MCF 10A (cell line): ENCODE data around the gene PLEKHA1. TPM values are rescaled to one million over a fixed set of nuclear protein-coding genes. Genes with fewer than 3 reads are reported as not detected.

ENCODE experiments used
- BruUV-seq: library from RNA; stranded (reverse); fragments of 400-500 nt; replicated peaks from 2 replicates; lab custom pipeline; 2021; lab: Mats Ljungman, UMichigan
- CTCF ChIA-PET: fragments of 300-600 bp; sonication (Branson Sonifier 250); formaldehyde crosslinking; extraction: SDS; loops from one replicate; lab custom pipeline; 2021; ENCODE audit warnings: antibody characterized with exemption, inconsistent platforms; lab: Yijun Ruan, JAX
- POLR2A ChIA-PET: fragments of 300-600, 350-650 bp; sonication (Branson Sonifier 250); formaldehyde crosslinking; extraction: SDS; loops from one replicate; lab custom pipeline; 2020; ENCODE audit warnings: antibody characterized with exemption, inconsistent platforms; lab: Yijun Ruan, JAX
- DNase-seq: peaks from one replicate; pipeline ENCODE4 v3.0.0-alpha.2; 2018; ENCODE audit not compliant: unreplicated experiment
- H3K27ac Mint-ChIP-seq: one replicate; pipeline ENCODE4 v1.8.0; 2022; ENCODE audit warnings: mild to moderate bottlenecking, low read depth, mixed read lengths; ENCODE audit not compliant: unreplicated experiment
- H3K27me3 Mint-ChIP-seq: one replicate; pipeline ENCODE4 v1.8.0; 2022; ENCODE audit warnings: mixed read lengths; ENCODE audit not compliant: insufficient read depth, unreplicated experiment
- H3K36me3 Mint-ChIP-seq: one replicate; pipeline ENCODE4 v1.8.0; 2022; ENCODE audit warnings: mild to moderate bottlenecking, moderate library complexity, mixed read lengths; ENCODE audit not compliant: insufficient read depth, unreplicated experiment
- H3K4me1 Mint-ChIP-seq: one replicate; pipeline ENCODE4 v1.8.0; 2022; ENCODE audit warnings: mixed read lengths; ENCODE audit not compliant: insufficient read depth, unreplicated experiment
- H3K4me3 Mint-ChIP-seq: one replicate; pipeline ENCODE4 v1.8.0; 2022; ENCODE audit warnings: mild to moderate bottlenecking, moderate library complexity, mixed read lengths; ENCODE audit not compliant: unreplicated experiment
- H3K9me3 Mint-ChIP-seq: one replicate; pipeline ENCODE4 v1.8.0; 2022; ENCODE audit warnings: mixed read lengths; ENCODE audit not compliant: unreplicated experiment
- intact Hi-C: fragments of 100-400 bp; cut with micrococcal nuclease; formaldehyde crosslinking; loops from 2 replicates; pipeline ENCODE4 v1.14.1; 2022
- total RNA-seq: library from RNA; stranded (reverse); gene quantifications from 2 replicates; pipeline ENCODE4 v1.2.3, GENCODE V29; 2022
- TF ChIP-seq, protein P1 (sequence below): fragments of 200-600 bp; IDR thresholded peaks from one replicate; pipeline ENCODE4 v1.8.0; 2022; ENCODE audit warnings: antibody characterized with exemption, mild to moderate bottlenecking; ENCODE audit not compliant: unreplicated experiment

The PLEKHA1 gene
- total RNA-seq, 1 experiment from 2014 or later, result 55.8 TPM

DNA sequence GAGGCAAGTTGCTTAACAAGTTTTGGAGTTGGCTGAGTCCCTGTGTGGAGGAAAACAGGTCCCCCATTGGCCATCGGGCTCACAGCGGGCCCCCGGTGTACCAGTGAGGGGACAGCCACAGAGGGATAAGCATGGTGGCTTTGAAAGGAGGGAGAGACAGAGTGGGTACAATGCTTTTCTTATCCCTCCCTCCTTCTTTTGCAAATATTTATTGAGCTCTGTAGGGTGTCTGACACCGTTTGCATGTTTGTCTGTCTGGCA lies 89.7 kb downstream of the PLEKHA1 start:
- TF ChIP-seq, protein P1, sequence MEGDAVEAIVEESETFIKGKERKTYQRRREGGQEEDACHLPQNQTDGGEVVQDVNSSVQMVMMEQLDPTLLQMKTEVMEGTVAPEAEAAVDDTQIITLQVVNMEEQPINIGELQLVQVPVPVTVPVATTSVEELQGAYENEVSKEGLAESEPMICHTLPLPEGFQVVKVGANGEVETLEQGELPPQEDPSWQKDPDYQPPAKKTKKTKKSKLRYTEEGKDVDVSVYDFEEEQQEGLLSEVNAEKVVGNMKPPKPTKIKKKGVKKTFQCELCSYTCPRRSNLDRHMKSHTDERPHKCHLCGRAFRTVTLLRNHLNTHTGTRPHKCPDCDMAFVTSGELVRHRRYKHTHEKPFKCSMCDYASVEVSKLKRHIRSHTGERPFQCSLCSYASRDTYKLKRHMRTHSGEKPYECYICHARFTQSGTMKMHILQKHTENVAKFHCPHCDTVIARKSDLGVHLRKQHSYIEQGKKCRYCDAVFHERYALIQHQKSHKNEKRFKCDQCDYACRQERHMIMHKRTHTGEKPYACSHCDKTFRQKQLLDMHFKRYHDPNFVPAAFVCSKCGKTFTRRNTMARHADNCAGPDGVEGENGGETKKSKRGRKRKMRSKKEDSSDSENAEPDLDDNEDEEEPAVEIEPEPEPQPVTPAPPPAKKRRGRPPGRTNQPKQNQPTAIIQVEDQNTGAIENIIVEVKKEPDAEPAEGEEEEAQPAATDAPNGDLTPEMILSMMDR, result no peak
- POLR2A ChIA-PET, result interaction anchor here (15.0 kb wide), 1 partner anchor 26 kb away, joined by 291 read pairs; no protein-coding TSS in a partner anchor
- BruUV-seq, result no TSS peak
- intact Hi-C loops, result no loop called here
- Mint-ChIP-seq H3K4me1 (peaks cover 37% of the 10 kb centered on the region), H3K27me3 (no peaks in the 10 kb centered on the region), H3K4me3 (peak overlapping the region; percentile 56), H3K36me3 (peaks cover 30% of the 10 kb centered on the region), H3K27ac (no peak overlapping the region), H3K9me3 (no peaks in the 10 kb centered on the region)
- DNase-seq, result no peak
- CTCF ChIA-PET, result interaction anchor here (0.6 to 2.1 kb wide), 4 partner anchors 27 to 165 kb away, joined by 3 to 5 read pairs (median 4); no protein-coding TSS in a partner anchor

DNA sequence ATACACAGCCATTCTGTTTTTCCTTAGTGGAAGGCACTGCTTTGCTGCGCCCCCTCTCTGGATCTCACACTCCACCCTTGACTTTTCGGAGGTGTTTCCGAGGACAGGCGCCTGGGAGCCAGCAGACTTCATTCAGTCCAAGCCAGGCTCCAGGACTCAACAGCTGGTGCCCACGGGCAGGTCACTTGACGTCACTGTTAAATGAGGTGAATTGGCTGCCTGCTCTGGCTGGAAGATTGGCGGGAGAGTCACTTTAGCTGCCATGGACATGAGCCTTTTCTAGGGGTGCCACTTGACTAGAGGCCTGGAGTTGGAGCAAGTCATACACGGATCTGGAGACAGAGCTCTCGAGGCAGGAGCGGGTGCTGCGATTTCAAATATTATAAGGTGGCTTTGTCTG lies 90.1 kb downstream of the PLEKHA1 start:
- intact Hi-C loops, result no loop called here
- H3K27me3 Mint-ChIP-seq, result no peaks in the 10 kb centered on the region
- peaks cover 39% of the 10 kb centered on the region for H3K4me1 Mint-ChIP-seq
- H3K9me3 Mint-ChIP-seq, result no peaks in the 10 kb centered on the region
- POLR2A ChIA-PET, result interaction anchor here (15.0 kb wide), 1 partner anchor 26 kb away, joined by 291 read pairs; no protein-coding TSS in a partner anchor
- no peak overlapping the region for H3K27ac Mint-ChIP-seq
- CTCF ChIA-PET, result interaction anchor here (0.6 to 2.1 kb wide), 4 partner anchors 27 to 166 kb away, joined by 3 to 5 read pairs (median 4); no protein-coding TSS in a partner anchor
- peaks cover 30% of the 10 kb centered on the region for H3K36me3 Mint-ChIP-seq
- peak overlapping the region; percentile 56 for H3K4me3 Mint-ChIP-seq
- TF ChIP-seq, protein P1, result no peak
- BruUV-seq, result no TSS peak
- no peak for DNase-seq

GRCh38 chr10:122465401-122466040 lies 91.0 kb downstream of the PLEKHA1 start:
- POLR2A ChIA-PET, result interaction anchor here (1.1 to 15.0 kb wide), 2 partner anchors 25 to 38 kb away, joined by 3 to 291 read pairs; no protein-coding TSS in a partner anchor
- intact Hi-C loops, result no loop called here
- no peaks in the 10 kb centered on the region for H3K27me3 Mint-ChIP-seq

GRCh38 chr10:122466951-122467381 lies 92.5 kb downstream of the PLEKHA1 start:
- Mint-ChIP-seq H3K9me3 (no peaks in the 10 kb centered on the region), H3K4me1 (peaks cover 52% of the 10 kb centered on the region), H3K27ac (peak overlapping the region; percentile 42), H3K27me3 (no peaks in the 10 kb centered on the region), H3K36me3 (peaks cover 35% of the 10 kb centered on the region), H3K4me3 (no peak overlapping the region)
- CTCF ChIA-PET, result interaction anchor here (0.5 to 5.0 kb wide), 11 partner anchors 11 to 398 kb away, joined by 3 to 39 read pairs (median 4); no protein-coding TSS in a partner anchor
- no peak for DNase-seq
- intact Hi-C loops, result no loop called here
- TF ChIP-seq, protein P1, result no peak
- POLR2A ChIA-PET, result interaction anchor here (1.2 to 15.0 kb wide), 3 partner anchors 12 to 159 kb away, joined by 5 to 291 read pairs (median 5); partner anchors contain the start of gene ARMS2
- no TSS peak for BruUV-seq

More at GRCh38 chr10:122465401-122466040, 91.0 kb downstream of the PLEKHA1 start:
- CTCF ChIA-PET, result interaction anchor here (0.6 to 2.3 kb wide), 5 partner anchors 56 to 167 kb away, joined by 3 to 5 read pairs (median 4); no protein-coding TSS in a partner anchor
- H3K27ac Mint-ChIP-seq, result no peak overlapping the region
- peaks cover 30% of the 10 kb centered on the region for H3K36me3 Mint-ChIP-seq
- DNase-seq, result no peak
- BruUV-seq, result no TSS peak
- TF ChIP-seq, protein P1, result no peak
- peaks cover 48% of the 10 kb centered on the region for H3K4me1 Mint-ChIP-seq
- H3K9me3 Mint-ChIP-seq, result no peaks in the 10 kb centered on the region
- no peak overlapping the region for H3K4me3 Mint-ChIP-seq
